ENCODE data around the gene USH1G.
"Not testable (repeated sequence)": the region's sequence is repeated elsewhere in the genome, so short reads cannot be mapped to it uniquely, and the experiment has no call there.

USH1G gene

DNA sequence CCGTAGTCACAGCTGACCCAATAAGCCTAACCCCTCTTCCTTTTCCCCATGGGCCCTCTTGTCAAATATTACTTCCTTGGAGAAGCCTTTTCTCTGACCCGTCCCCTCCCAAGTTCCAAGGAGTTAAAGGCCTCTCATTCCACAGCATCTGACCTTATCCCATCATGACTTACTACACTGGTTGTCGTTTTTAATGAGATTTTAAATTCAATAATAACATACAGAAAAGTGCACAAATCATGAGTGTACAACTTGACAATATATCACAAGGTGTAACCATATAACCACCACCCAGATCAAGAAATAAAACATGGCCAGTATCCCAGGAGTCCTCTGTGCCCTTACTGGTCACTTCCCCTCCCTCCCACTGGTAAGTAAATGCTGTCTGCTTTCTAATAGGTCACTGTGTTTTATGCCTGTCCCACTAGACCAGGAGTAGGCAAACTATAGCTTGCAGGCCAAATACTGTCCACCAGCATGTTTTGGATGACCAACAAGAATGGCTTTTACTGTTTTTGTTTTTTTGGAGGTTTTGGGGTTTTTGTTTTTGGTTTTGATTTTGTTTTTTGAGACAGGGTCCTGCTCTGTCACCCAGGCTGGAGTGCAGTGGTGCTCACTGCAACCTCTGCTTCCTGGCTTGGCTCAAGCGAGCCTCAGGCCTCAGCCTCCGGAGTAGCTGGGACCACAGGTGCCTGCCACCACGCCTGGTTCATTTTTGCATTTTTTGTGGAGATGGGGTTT is 49.0 kb downstream of the USH1G start:
- no peak for DNase-seq

- peak; percentile 100 for DNase-seq
Observed at GRCh38 chr17:74873037-74873873, 49.8 kb downstream of the USH1G start.

- DNase-seq: no peak
Observed at GRCh38 chr17:74872313-74873036, 50.6 kb downstream of the USH1G start, which contains the start of gene FDXR. Gene FDXR (minus strand): TSS chr17:74872994. CDS start chr17:74872944, 50 bp downstream.

DNA sequence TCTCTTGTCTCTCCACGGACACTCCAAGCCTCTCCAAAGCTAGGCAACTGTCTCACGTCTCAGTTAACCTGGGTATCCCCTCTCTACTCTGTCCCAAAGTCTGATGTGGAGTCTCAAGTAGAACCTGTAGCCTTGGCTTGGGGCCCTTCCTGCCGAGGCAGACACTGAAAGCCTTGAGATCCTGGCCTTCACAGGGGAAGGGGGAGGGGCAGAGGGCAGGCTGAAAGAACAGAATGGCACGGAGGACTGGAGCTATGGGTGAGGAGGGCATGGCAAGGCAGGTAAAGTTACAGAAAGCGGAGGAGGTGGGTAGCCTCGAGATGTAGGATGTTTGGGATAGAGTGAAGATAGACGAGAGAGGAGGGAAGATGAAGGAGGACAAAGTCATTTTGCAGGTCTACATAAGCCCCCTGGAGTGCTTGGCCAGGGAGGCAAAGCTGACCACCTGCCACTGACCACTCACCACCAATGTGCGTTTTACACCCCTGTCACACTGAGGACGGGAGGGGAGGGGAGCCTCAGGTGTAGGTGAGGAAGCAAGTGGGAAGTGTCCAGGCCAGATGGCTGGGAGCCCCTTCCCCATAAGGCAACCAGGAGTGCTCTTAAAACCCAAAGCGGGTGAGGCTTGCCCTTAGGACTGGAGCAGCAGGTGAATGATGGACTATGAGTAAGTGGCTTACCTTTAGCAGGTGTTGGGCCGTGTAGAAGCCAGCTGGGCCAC is 51.5 kb downstream of the USH1G start:
- DNase-seq: no peak

- DNase-seq: no peak
Observed at GRCh38 chr17:74870512-74870911, 52.5 kb downstream of the USH1G start.

GRCh38 chr17:74870028-74870427 is 53.0 kb downstream of the USH1G start:
- DNase-seq: not testable (repeated sequence)

- DNase-seq: no peak
Observed at GRCh38 chr17:74868908-74869255, 54.2 kb downstream of the USH1G start.

DNA sequence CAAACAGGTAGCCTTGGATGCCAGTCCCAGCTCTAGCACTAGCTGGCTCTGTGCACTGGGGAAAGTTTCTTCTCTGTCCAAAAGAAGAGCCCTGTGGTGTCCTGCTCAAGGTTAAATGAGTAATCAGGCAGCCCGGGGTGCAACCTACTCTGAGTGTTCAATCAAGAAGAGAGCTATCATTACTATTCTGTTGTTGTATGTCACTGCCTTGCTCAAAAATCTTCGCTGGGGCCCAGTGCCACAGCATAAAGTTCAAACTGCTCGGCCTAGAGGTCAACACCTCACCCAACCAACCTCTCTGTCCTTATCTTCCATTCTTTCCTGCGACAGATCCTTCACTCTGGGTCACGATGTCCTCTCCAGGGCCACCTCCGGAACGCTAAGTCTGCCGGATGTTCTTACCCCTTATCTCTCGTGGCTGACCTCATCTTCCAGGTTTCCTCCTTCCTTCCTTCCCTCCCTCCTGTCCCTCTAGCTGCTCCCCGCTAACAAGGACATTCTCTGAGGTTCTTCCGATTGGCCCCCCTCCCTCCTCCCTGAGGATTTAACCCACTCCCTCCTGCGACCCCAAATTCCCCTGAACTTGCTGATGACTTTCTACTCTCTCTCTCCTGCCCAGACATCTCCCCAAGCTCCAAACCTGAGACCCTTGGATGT is 54.7 kb downstream of the USH1G start:
- DNase-seq: no peak

DNA sequence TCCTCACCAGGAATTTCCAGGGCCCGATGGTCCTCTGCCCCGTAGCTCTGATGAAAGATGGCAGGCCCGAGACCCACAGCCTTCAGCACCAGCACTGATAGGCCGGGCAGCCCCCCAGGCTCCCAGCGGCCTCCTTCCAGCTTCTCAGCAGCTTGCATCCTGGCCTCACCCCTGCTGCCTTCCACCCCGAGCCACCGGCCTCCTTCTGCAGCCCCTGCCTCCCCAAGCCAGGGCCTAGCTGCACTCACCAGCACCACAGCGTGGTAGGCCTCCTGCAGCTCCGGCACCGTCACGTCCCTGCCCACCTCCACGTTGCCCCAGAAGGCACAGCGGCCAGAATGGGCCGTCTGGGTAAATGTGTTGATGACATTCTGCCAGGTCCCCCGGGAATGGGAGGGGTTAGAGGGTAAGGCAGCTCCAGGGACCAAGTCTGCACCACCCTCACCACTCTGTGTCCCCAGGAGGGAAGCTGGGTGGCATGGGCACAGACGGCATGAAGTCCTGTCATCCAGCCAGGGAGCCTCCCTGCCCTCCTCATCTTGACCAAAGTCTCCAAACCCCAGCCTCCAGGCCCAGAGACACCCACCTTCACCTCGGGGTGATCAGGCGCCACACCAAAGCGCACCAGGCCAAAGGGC is 56.7 kb downstream of the USH1G start:
- no peak for DNase-seq

Measured in right forelimb (tissue), 1 donor.